HG03520 (cell line): ENCODE results near the gene SYT7.
"Not testable (repeated sequence)": the region's sequence is repeated elsewhere in the genome, so short reads cannot be mapped to it uniquely, and the experiment has no call there.

ENCODE experiments used
- ATAC-seq: cut with Tn5 transposase; IDR thresholded peaks from one replicate; pipeline ENCODE4 v1.9.1; 2021; ENCODE audit warnings: mild to moderate bottlenecking, moderate library complexity; ENCODE audit not compliant: unreplicated experiment

SYT7 gene, protein sequence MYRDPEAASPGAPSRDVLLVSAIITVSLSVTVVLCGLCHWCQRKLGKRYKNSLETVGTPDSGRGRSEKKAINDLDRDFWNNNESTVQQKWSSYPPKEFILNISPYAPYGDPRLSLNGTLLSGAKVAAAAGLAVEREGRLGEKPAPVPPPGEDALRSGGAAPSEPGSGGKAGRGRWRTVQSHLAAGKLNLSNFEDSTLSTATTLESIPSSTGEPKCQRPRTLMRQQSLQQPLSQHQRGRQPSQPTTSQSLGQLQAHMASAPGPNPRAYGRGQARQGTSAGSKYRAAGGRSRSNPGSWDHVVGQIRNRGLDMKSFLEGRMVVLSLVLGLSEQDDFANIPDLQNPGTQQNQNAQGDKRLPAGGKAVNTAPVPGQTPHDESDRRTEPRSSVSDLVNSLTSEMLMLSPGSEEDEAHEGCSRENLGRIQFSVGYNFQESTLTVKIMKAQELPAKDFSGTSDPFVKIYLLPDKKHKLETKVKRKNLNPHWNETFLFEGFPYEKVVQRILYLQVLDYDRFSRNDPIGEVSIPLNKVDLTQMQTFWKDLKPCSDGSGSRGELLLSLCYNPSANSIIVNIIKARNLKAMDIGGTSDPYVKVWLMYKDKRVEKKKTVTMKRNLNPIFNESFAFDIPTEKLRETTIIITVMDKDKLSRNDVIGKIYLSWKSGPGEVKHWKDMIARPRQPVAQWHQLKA

DNA sequence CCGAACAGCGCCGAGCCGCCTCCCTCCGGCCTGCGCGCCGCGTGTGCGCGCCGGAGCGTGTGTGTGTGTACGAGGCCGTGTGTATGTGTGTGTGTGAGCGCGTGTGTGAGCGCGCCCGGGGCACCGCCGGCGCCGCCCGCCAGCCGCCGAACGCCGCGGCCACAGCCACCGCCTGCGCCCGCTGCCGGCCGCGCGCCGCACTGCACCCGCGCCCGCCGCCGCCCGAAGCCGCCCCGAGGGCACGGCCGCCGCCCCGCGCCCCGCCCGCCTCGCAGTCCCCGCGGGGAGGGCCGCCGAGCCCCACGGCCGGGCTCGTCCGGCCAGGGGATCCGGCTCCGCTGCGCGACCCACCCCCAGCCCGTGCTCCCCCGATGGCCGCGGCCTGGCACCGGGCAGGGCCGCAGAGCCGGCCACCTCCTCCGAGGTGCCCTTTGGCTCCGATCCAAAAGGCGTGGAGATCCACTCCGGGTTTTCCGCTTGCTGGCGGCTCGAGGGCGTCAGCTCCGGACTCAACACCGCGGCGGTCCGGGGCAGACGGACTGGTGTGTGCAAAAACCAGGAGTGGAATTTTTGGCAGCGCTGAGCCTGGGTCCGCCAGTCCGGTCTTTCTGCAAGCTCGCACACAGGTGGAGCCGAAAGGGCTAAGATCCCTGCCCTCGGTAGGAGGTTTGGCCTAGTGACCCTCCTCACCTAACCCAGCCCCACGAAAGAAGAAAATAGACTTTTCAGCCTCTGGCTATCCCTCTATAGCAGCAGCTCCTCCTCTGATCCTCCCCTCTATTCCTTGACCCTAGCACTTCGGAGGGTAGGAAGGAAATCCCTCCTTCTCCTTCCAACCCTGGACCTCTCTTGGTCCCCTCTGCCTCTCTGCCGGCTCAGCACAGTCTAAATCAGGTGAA, at the start of gene SYT7:
Gene SYT7, minus strand, starts transcription at position 47 of the 899 bp plus-strand sequence. CDS start 256 bp downstream, outside the sequence.
- peak; percentile 82 for ATAC-seq

- ATAC-seq: no peak
Measured at GRCh38 chr11:61630089-61630488, 49.2 kb upstream of the SYT7 start.

GRCh38 chr11:61629082-61629833, 48.4 kb upstream of the SYT7 start:
- no peak for ATAC-seq

GRCh38 chr11:61628662-61628970, 47.7 kb upstream of the SYT7 start:
- no peak for ATAC-seq

DNA sequence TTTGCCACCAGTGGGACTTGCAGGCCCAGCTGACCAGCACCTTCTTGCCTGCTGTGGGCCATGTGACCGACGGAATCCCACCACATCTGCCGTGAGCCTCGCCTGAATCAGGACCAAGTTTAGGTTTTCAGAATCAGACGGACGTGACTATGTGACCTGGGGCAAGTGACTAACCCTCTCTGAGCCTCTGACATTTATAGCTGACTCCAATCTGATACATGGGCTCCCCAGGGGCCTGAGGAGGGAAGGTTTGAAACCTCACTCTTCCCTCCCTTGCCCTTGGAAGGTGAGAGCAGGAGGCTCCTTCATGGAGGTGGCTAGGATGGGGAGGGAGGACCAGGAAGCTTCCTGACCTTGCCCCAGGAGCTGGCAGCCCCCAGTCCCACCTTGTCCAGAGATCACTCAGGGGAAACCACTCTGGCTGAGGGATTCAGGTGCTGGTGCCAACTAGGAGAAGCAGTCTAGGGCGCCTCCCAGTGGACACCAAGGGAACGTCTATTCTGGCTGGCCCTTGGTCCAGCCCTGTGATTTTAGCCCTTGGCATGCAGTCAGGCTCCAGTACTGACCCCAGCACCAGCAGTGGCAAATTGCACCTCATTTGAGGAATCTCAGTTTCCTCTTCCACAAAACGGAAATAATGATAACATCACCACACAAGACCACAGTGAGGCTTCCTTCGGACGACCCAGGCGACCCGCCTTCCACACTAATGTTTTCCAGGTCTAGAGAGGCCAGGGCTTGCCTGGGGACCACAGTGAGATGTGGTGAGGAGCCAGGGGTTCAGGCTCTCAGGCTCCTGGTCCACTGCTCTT, 47.2 kb upstream of the SYT7 start:
- ATAC-seq: no peak

DNA sequence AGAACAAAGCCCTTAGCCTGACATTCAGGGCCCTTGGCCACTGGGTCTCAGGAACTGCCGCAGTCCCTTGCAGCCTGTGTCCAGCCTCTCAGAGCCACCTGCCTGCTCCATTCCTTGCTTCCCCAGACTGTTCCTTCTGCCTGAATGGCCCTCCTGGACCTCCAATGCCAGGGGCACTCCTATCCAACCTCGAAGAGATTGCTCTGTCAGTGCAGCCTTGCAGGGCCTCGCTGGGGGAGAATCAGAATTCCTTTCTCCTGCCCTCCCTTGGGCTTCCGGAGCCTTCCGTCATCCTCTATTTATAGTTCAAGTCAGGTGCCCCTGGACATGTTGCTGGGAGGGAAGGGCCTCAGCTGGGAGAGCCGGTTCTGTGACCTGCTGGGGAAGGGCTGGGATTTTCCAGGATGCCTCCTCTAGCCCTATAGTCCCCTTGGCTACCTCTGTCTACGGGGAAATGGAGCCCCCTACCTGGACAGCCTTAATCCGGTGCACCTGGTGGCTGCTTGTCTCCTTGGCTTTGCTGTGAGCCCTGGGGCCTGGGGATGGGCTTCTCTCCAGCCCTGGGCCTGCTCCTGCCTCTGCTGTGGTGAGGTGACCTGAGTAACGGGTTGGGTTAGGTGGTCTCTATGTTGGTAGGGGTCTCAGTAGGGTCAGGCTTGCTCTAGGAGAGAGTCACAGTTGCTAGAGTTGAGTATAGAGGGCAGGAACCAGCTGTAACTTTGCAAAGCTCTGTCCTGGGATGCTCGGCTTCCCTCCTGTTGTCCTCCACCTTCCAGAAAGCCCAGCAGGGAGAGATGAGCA, 45.9 kb upstream of the SYT7 start:
- ATAC-seq: no peak

DNA sequence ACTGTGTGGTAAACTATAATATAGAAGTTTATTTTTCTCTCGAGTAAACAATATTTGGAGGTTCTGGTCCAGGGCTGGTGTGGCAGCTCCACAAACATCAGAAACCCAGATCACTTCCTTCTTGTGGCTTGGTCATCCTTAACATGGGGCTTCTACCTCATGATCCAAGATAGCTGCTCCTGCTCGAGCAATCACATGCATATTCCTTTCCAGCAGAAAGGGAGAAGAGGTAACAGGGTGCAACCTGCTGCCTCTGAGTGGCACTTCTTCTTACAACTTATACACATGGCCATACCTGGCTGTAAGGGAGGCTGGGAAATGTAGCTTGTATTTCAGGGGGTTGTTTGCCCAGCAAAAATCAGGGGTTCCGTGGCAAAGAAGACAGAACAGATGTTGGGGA, 44.6 kb upstream of the SYT7 start:
- ATAC-seq: no peak

DNA sequence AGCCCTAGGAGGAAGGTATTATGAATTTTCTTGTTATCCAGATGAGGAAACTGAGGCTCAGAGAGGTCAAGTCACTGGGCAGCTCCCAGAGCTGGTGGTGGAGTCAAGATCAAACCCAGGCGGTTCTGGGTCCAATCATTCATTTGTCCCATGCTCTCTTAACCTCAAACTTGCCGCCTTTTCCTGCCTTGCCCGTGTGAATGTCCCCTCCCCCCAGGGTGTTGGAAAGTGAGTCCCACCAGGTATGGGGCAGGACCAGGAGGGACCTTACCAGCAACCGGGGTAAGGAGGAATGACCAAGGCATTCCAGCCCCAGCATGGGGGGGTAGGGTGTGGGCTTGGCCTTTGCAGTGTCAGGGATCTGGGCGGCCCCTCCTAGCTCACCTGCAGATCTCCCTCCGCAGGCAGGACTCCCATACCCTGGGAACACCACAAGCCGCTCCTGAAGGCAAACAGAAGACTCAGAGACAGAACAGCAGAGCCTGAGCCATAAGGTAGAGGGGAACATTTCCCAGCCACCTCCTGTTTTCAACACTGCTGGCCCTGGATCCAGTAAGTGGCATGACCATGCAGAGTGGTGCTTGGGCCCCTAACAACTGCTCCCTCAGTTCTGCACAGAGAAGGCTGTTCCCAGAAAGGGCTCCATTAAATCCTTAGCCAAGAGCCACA, 41.2 kb upstream of the SYT7 start:
- no peak for ATAC-seq

- no peak for ATAC-seq
Measured at GRCh38 chr11:61619471-61620226, 38.8 kb upstream of the SYT7 start.

- ATAC-seq: no peak
Measured at GRCh38 chr11:61618978-61619377, 38.1 kb upstream of the SYT7 start.

DNA sequence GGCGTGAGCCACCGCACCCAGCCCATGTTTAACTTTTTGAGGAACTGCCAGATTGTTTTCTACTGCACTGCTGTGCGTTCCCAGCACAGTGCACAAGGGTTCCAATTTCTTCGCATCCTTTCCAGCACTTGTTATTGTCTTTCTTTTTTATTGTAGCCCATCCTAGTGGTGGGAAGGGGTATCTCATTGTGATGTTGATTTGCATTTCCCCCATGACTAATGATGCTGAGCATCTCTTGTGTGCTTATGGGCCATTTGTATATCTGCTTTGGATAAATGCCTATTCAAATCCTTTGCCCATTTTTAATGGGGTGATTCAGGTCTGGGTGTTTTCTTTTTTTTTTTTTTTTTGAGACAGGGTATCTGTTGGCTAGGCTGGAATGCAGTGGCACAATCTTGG, 36.6 kb upstream of the SYT7 start:
- no peak for ATAC-seq

DNA sequence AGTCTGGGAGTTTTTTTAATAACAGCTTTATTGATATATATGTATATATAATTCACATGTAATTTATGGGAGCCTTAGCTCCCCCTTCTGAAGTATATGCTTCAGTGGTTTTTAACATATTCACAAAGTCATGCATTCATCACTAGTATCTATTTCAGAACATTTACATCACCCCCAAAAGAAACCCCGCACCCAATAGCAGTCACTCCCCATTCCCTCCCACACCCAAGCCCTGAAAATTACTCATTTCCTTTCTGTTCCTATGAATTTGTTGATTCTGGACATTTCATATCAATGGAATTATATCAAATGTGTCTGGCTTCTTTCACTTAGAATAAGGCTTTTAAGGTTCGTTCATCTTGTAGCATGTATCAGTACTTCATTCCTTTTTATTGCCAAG, 35.6 kb upstream of the SYT7 start:
- ATAC-seq: no peak

- not testable (repeated sequence) for ATAC-seq
Measured at GRCh38 chr11:61614782-61615181, 33.9 kb upstream of the SYT7 start.

DNA sequence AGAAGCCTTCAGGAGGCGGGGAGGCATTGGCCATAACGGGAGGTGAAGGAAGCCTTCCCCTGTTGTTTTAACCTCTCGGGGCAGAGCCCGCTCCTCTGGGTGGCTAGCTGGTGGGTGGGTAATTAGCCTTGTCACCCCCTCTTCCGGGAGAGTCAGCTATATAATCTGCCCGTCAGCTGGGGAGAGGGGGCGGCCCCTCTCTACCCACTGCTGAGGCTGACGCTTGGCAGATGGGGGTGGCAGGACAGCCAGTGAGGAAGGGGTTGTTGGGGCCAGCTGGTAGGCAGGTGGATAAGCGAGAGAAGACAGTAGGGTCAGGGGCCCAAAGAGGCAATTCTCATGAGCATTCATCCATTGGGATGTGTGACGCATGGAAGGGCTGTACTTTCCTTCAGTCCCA, 33.0 kb upstream of the SYT7 start:
- no peak for ATAC-seq

- ATAC-seq: no peak
Measured at GRCh38 chr11:61613051-61613450, 32.2 kb upstream of the SYT7 start.

DNA sequence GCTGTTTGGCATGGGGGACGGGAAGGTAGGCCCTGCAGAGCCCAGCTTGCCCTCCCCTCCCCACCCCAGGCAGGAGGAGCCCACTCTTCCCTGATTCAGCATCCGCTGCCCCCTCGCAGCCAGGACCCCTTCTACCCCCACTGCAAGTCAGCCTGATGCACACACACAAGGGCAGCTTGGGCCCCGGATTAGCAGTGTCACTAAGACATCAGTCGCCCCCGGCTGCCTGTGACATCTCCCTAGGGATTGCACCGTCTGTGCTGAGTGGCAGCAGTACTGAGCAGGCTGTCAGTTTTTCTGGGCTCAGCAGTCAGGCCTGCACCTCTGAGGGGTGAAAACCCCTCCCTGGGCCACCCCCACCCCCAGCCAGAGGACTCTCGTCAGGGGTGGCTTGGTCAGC, 30.4 kb upstream of the SYT7 start:
- ATAC-seq: no peak

DNA sequence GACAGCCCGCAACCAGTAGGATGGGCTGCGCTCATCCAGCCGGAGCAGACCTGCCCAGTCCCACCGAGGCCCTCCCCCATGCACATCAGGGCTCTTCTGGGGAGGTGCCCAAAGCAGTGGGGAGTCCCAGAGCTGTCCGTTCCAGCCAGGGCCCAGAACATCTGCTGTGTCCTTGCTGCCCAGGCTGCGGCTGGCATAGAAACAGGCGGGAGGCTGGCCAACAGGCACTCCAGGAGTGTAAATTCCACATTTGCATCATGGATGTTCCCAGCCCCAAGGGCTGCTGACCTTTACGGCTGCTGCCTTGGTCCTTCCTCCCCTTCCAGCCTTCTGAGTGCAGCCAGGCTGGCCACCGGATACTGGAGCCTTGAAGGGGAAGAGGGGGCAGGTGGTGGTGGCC, 30.0 kb upstream of the SYT7 start:
- ATAC-seq: no peak

GRCh38 chr11:61609980-61610366, 29.1 kb upstream of the SYT7 start:
- no peak for ATAC-seq
